ENCODE measurements around the gene DLL1. TPM values are rescaled to one million over a fixed set of nuclear protein-coding genes. Genes with fewer than 3 reads are reported as not detected.
A peak's percentile ranks its signal among the peaks of the same experiment; 100 is the strongest.

Gene DLL1
- total RNA-seq, 1 experiment from 2014 or later = 2.8 TPM

- no peak for TF ChIP-seq CTCF (conservative IDR thresholded peaks at IDR 0.05)
- H2AK5ac ChIP-seq (ENCODE audit: insufficient read length, low read length) = no peak overlapping the region
- H3K27ac ChIP-seq (ENCODE audit: insufficient read length, low read depth, low read length) = no peak overlapping the region
- H2BK5ac ChIP-seq (ENCODE audit: insufficient read length, low read length) = no peak overlapping the region
- peaks cover 9 to 17% (median 10%) of the 10 kb centered on the region in 3 experiments for H3K36me3 Mint-ChIP-seq (ENCODE audit: insufficient read depth in 1 of 3, low read depth in 3 of 3)
- peak overlapping the region; percentile 36 to 92 for H3K4me3 Mint-ChIP-seq
- H3K4me2 ChIP-seq (ENCODE audit: insufficient read depth, insufficient read length, low read length) = peak overlapping the region; percentile 32
- no peak overlapping the region for H4K91ac ChIP-seq (ENCODE audit: insufficient read length, low read depth, low read length)
- no peak for DNase-seq
- no peaks in the 10 kb centered on the region for H3K79me2 ChIP-seq (ENCODE audit: insufficient read depth, low read length)
- H3K23ac ChIP-seq (ENCODE audit: insufficient read length, low read depth, low read length) = no peak overlapping the region
- peak overlapping the region; percentile 23 for H3K18ac ChIP-seq (ENCODE audit: insufficient read length, low read depth, low read length)
- H3K9me3 Mint-ChIP-seq = peaks cover 11 to 14% of the 10 kb centered on the region in 2 experiments
- H3K9me3 ChIP-seq (ENCODE audit: control insufficient read depth, low read depth, low read length) = peaks cover 5% of the 10 kb centered on the region
- no peak overlapping the region for H2BK120ac ChIP-seq (ENCODE audit: low read depth, low read length, poor library complexity, severe bottlenecking)
- H2BK20ac ChIP-seq (ENCODE audit: low read depth, low read length, poor library complexity, severe bottlenecking) = no peak overlapping the region
- no peak overlapping the region for H3K4ac ChIP-seq (ENCODE audit: low read depth, low read length)
- H4K5ac ChIP-seq (ENCODE audit: insufficient read length, low read depth, low read length) = no peak overlapping the region
- H4K20me1 ChIP-seq (ENCODE audit: control insufficient read depth, insufficient read depth, insufficient read length) = no peaks in the 10 kb centered on the region
- H3K27ac Mint-ChIP-seq = peak overlapping the region in 1 of 3 experiments; percentile 72; a peak in 1 of 7 replicates
- no peak overlapping the region for H2AFZ ChIP-seq (ENCODE audit: low read length)
- no peak overlapping the region for H3K56ac ChIP-seq (ENCODE audit: insufficient read length, low read depth, low read length)
- H2BK12ac ChIP-seq (ENCODE audit: insufficient read length, low read depth, low read length) = no peak overlapping the region
- no peak overlapping the region for H3K9ac ChIP-seq (ENCODE audit: extremely low read depth, insufficient read length, low read length)
- peak overlapping the region; percentile 73 for H3K14ac ChIP-seq (ENCODE audit: insufficient read depth, low read length)
- peaks cover 53 to 61% of the 10 kb centered on the region in 2 experiments for H3K4me1 Mint-ChIP-seq
- H3K79me1 ChIP-seq (ENCODE audit: insufficient read depth, low read depth, low read length, poor library complexity, severe bottlenecking) = no peaks in the 10 kb centered on the region
- no peak overlapping the region for H3T11ph ChIP-seq (ENCODE audit: low read length)
- peaks cover 40% of the 10 kb centered on the region for H3K27me3 ChIP-seq (ENCODE audit: insufficient read depth, low read length)
- H2BK15ac ChIP-seq (ENCODE audit: low read depth, low read length) = no peak overlapping the region
- WGBS (ENCODE audit: extremely low coverage, insufficient read length, low lambda C conversion rate) = no CpG with 5 or more reads among the region's 30 CpGs
- peaks cover 76% of the 10 kb centered on the region for H3K27me3 Mint-ChIP-seq (ENCODE audit: low read depth)
- peaks cover 18% of the 10 kb centered on the region for H3K23me2 ChIP-seq (ENCODE audit: insufficient read length, low read depth, low read length, poor library complexity, severe bottlenecking)
- H3K4me1 ChIP-seq (ENCODE audit: insufficient read depth, low read length) = peaks cover 8% of the 10 kb centered on the region; the same call in 1 of the 2 replicates
- H4K8ac ChIP-seq (replicated peaks; ENCODE audit: insufficient read length, low read depth, low read length) = no peak overlapping the region
These were observed 4.1 kb upstream of the DLL1 start for GRCh38 chr6:170294813-170295509.
